HL-60/S4 (cell line): ENCODE measurements around the gene HEG1.

Source experiments
- in situ Hi-C: fragments of 300-500 bp; cut with MboI; formaldehyde crosslinking; loops from 2 replicates; pipeline ENCODE4 v1.14.3; 2022; ENCODE audit warnings: low sequenced_read_pairs

HEG1 gene

DNA sequence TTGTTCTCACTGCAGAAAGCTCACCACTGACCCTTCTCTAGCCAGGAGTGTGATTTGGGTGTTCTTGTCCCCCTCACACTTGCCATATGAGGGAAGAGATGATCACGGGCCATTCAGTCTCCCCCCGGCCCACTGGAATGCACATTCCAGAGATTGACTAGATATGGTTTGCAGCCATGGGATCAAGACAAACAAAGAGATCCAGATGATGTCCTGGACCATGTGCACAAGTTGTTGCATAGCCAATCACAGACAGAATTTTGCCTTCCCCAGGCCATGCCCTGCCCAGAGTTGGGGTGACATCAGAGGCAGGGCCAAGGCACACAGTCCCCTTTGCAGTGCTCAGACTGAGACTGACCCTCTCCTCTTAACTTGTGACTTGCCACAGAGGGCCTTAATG, 136.0 kb downstream of the HEG1 start:
- in situ Hi-C loops = no loop called here

DNA sequence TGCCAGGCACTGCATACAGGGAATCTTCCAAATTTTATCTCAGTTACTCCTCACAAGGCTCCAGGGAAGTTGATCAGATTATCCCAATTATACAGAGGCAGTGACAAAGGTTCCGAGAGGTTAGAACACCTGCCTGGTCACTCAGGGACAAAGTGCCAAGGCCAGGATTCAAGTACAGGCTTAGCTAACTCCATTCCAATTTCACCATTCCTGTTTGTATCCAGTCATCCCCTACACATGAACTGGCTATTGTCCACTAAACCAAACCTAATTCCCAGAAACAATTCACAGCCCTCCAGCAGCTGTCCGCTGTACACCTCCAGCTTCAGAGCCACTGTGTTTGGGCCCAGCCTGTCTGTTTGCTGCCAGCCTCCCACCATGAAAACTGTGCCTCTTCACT, 137.3 kb downstream of the HEG1 start:
- in situ Hi-C loops = no loop called here

DNA sequence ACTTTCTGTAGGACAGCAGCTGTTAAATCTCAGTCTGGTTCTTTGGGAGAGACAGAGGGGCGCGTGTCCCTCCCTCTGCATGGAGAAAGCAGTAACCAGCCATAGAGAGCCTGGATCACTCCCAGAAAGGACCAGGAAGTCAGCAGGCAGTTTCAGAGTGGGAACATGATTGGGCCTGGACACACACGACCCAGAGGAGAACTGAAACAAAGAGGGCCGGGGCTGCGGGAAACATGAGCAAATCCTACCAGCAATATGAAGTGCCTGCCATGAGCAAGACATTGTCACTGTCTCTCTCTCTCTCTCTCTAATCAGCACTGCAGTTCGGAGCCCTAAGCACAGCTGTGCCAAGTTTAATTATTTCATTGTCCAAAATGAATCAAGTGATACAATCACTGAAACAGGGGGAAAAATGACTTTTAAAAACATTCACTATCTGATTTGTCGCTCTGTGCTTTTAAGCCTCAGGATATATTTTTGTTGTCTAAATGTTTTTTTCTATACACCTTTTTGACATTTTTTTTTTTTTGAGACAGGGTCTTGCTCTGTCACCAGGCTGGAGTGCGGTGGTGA, 138.9 kb downstream of the HEG1 start:
- in situ Hi-C loops = no loop called here
